Bronchial epithelial cell (primary cell): ENCODE measurements around the gene CHCHD6. TPM values are rescaled to one million over a fixed set of nuclear protein-coding genes. Genes with fewer than 3 reads are reported as not detected.
"Not testable (repeated sequence)": the region's sequence is repeated elsewhere in the genome, so short reads cannot be mapped to it uniquely, and the experiment has no call there.

Experiments
- DNase-seq: peaks from one replicate; pipeline ENCODE4 v3.0.0-alpha.2; 2010; ENCODE audit warnings: low read depth
- FAIRE-seq: peaks from 2 replicates; lab custom pipeline; 2011; peaks lifted over from hg19 to GRCh38; lab: Jason Lieb, UNC
- H3K27me3 ChIP-seq: 2 replicates; pipeline ENCODE4 v1.5.1; 2011; ENCODE audit warnings: low read length; ENCODE audit not compliant: control insufficient read depth, insufficient read depth
- H3K36me3 ChIP-seq: 2 replicates; pipeline ENCODE4 v1.5.1; 2011; ENCODE audit warnings: low read length; ENCODE audit not compliant: control insufficient read depth, insufficient read depth
- H3K4me3 ChIP-seq: 2 replicates; pipeline ENCODE4 v1.5.1; 2011; ENCODE audit warnings: mild to moderate bottlenecking, low read depth, low read length, control low read depth
- total RNA-seq: library from RNA; depleted of rRNA; stranded (reverse); fragments of >200 nt; gene quantifications from 2 replicates; pipeline ENCODE4 v1.2.1, GENCODE V29; 2014
- TF ChIP-seq, protein P1 (sequence below): IDR thresholded peaks from 2 replicates; pipeline ENCODE4 v1.5.1; 2011; ENCODE audit warnings: mild to moderate bottlenecking, moderate library complexity, low read length, control low read depth, inconsistent platforms; ENCODE audit not compliant: insufficient read depth, severe bottlenecking

The CHCHD6 gene
- total RNA-seq, 1 donor from 2014 or later, result 25.5 TPM

DNA sequence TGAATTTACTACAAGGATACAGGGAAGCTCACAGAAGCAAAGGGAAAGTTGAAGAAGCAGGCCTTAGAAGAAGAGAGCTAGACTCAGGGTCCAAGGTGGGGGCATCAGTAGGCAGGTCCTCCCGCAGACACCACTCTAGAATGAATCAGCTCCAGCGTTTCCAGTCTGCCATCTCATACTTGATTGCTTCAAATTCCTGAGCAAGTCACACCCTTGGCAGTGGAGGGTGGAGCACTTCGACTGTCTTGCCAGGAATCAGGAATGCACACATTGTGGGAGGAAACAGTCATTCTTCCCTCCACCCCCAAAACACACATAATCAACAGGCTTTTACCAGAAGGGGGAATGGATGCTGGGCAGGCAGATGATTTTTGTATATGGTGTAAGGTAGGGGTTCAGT is 78.5 kb downstream of the CHCHD6 start:
- no peak overlapping the region for H3K4me3 ChIP-seq
- peak; percentile 99 for DNase-seq
- TF ChIP-seq, protein P1, sequence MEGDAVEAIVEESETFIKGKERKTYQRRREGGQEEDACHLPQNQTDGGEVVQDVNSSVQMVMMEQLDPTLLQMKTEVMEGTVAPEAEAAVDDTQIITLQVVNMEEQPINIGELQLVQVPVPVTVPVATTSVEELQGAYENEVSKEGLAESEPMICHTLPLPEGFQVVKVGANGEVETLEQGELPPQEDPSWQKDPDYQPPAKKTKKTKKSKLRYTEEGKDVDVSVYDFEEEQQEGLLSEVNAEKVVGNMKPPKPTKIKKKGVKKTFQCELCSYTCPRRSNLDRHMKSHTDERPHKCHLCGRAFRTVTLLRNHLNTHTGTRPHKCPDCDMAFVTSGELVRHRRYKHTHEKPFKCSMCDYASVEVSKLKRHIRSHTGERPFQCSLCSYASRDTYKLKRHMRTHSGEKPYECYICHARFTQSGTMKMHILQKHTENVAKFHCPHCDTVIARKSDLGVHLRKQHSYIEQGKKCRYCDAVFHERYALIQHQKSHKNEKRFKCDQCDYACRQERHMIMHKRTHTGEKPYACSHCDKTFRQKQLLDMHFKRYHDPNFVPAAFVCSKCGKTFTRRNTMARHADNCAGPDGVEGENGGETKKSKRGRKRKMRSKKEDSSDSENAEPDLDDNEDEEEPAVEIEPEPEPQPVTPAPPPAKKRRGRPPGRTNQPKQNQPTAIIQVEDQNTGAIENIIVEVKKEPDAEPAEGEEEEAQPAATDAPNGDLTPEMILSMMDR, result no peak
- no peaks in the 10 kb centered on the region for H3K36me3 ChIP-seq
- no peaks in the 10 kb centered on the region for H3K27me3 ChIP-seq
- FAIRE-seq, result peak; percentile 91

DNA sequence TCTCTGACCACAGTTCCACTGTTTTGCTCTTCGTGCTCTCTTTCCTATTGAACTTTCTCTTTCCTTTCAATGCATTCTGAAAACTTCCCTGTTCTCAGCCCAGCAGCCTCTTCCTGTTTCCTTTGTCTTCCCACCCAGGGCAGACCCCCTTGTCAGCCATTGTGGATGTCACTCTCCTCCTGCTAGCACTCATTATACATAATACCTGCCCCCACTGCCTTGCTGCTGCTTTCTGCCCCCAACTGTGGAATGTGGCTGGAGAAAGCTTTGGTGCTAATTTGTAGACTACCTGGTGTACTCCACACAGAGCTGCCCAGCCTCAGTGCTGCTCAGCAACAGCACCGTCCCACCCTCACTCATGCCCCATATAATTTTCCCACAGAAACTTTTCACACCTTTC is 80.2 kb downstream of the CHCHD6 start:
- H3K36me3 ChIP-seq, result no peaks in the 10 kb centered on the region
- H3K4me3 ChIP-seq, result no peak overlapping the region
- no peak for DNase-seq
- no peak for FAIRE-seq
- TF ChIP-seq, protein P1, result no peak
- H3K27me3 ChIP-seq, result no peaks in the 10 kb centered on the region

DNA sequence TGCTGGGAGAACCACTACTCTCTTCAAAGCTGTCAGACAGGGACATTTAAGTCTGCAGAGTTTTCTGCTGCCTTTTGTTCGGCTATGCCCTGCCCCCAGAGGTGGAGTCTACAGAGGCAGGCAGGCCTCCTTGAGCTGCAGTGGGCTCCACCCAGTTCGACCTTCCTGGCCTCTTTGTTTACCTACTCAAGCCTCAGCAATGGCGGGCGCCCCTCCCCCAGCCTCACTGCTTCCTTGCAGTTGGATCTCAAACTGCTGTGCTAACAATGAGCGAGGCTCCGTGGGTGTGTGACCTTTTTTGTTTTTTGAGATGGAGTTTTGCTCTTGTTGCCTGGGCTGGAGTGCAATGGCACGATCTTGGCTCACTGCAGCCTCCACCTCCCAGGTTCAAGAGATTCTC is 87.3 kb downstream of the CHCHD6 start:
- not testable (repeated sequence) for DNase-seq, H3K4me3 ChIP-seq, FAIRE-seq, H3K27me3 ChIP-seq, H3K36me3 ChIP-seq

DNA sequence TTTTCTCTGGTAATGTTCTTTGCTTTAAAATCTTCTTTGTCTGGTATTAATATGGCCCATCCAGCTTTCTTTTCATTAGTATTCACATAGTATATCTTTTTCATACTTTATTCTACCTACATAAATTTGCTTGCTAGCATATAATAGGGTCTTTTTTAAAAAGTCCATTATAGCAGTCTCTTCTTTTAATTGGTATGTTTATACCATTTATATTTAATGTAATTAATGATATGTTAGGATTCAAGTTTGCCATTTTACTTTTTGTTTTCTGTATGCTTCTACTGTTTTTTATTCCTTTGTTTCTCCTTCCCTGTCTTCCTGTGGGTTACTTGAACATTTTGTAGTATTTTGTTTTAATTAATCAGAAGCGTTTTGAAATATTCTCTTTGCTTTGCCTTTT is 89.0 kb downstream of the CHCHD6 start:
- Histone ChIP-seq H3K4me3 (no peak overlapping the region), H3K36me3 (no peaks in the 10 kb centered on the region), H3K27me3 (no peaks in the 10 kb centered on the region)
- DNase-seq (no peak), FAIRE-seq (no peak)
- TF ChIP-seq, protein P1, result no peak

DNA sequence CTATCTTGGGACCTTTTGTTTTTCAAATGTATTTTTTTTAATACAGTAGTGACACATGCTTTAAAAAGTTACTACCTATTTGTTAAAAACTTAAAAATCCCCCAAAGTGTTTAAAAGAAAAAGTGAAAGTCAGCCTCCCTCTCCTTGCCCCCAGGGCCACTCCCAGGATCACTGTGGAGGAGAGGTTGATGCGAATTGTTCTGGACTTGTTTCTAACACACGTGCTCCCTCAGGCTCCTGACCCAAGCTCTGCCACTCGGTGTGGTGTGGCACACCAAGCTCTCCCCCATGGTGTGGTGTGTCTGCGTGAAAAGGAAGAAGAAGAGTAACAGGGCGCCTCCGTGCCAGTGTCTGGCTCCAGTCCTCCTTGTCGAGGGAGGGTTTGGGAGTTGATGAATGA is 93.5 kb downstream of the CHCHD6 start:
- H3K36me3 ChIP-seq, result no peaks in the 10 kb centered on the region
- H3K27me3 ChIP-seq, result no peaks in the 10 kb centered on the region
- DNase-seq, result no peak
- peak; percentile 36 for FAIRE-seq
- TF ChIP-seq, protein P1, result no peak
- H3K4me3 ChIP-seq, result no peak overlapping the region

DNA sequence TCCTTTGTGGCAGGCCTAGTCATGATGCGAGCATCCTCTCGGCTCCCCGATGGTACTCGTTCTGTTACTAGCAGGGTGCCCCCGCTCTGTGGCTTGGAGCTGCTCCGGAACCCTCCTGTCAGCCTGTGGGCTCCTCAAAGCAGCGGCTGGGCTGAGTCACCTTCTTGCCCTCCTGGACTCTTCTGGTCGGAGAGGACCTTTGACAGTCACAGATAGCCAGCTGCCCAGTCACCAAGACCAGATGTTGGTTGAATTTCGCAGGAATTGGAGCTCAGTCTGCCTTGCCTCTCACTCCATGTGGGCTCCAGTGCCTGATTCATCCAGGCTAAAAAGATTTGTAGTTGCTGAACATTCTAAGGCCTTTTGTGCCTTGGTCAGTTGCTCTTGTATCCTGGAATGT is 94.5 kb downstream of the CHCHD6 start:
- FAIRE-seq (no peak), DNase-seq (no peak)
- Histone ChIP-seq H3K36me3 (no peaks in the 10 kb centered on the region), H3K27me3 (no peaks in the 10 kb centered on the region), H3K4me3 (no peak overlapping the region)
- TF ChIP-seq, protein P1, result no peak
